WERI-Rb-1 (cell line): ENCODE data around the gene USP38.

Experiments
- DNase-seq: peaks from one replicate; pipeline ENCODE4 v3.0.0-alpha.2; 2020
- H3K27ac ChIP-seq: fragments of 250-450 bp; sonication (Bioruptor Pico); 2 replicates; pipeline ENCODE4 v1.5.1; 2020; ENCODE audit warnings: mild to moderate bottlenecking, moderate library complexity
- H3K27me3 ChIP-seq: fragments of 250-450 bp; sonication (Bioruptor Pico); 2 replicates; pipeline ENCODE4 v1.5.1; 2021; ENCODE audit warnings: mild to moderate bottlenecking, low read depth, moderate library complexity; ENCODE audit not compliant: insufficient read depth, severe bottlenecking
- H3K36me3 ChIP-seq: fragments of 250-450 bp; sonication (Bioruptor Pico); 2 replicates; pipeline ENCODE4 v1.5.1; 2020; ENCODE audit warnings: mild to moderate bottlenecking, moderate library complexity
- H3K4me3 ChIP-seq: 2 replicates; pipeline ENCODE4 v1.5.1; 2011; ENCODE audit warnings: low read depth, mild to moderate bottlenecking, control low read depth, low read length
- H3K9me3 ChIP-seq: fragments of 250-450 bp; sonication (Bioruptor Pico); 2 replicates; pipeline ENCODE4 v1.5.1; 2021; ENCODE audit warnings: mild to moderate bottlenecking, moderate library complexity; ENCODE audit not compliant: severe bottlenecking
- TF ChIP-seq, protein P1 (sequence below): IDR thresholded peaks from 2 replicates; pipeline ENCODE4 v1.5.1; 2011; ENCODE audit warnings: low read depth, mild to moderate bottlenecking, control low read depth, inconsistent platforms, low read length

The USP38 gene

DNA sequence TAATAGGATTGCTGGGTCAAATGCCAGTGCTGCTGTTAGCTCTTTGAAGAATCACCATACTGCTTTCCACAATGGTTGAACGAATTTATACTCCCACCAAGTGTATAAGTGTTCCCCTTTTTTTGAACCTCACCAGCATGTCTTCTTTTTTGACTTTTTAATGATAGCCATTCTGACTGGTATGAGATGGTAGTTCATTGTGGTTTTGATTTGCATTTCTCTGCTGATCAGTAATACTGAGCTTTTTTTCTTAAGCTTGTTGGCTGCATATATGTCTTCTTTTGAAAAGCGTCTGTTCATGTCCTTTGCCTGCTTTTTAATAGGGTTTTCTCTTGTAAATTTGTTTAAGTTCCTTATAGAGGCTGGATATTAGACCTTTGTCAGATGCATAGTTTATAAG lies 14.8 kb downstream of the USP38 start:
- H3K27ac ChIP-seq, result no peak overlapping the region
- no peaks in the 10 kb centered on the region for H3K27me3 ChIP-seq
- no peak for DNase-seq
- TF ChIP-seq, protein P1, sequence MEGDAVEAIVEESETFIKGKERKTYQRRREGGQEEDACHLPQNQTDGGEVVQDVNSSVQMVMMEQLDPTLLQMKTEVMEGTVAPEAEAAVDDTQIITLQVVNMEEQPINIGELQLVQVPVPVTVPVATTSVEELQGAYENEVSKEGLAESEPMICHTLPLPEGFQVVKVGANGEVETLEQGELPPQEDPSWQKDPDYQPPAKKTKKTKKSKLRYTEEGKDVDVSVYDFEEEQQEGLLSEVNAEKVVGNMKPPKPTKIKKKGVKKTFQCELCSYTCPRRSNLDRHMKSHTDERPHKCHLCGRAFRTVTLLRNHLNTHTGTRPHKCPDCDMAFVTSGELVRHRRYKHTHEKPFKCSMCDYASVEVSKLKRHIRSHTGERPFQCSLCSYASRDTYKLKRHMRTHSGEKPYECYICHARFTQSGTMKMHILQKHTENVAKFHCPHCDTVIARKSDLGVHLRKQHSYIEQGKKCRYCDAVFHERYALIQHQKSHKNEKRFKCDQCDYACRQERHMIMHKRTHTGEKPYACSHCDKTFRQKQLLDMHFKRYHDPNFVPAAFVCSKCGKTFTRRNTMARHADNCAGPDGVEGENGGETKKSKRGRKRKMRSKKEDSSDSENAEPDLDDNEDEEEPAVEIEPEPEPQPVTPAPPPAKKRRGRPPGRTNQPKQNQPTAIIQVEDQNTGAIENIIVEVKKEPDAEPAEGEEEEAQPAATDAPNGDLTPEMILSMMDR, result no peak
- no peak overlapping the region for H3K4me3 ChIP-seq
- H3K36me3 ChIP-seq, result peaks cover 77% of the 10 kb centered on the region
- no peaks in the 10 kb centered on the region for H3K9me3 ChIP-seq

DNA sequence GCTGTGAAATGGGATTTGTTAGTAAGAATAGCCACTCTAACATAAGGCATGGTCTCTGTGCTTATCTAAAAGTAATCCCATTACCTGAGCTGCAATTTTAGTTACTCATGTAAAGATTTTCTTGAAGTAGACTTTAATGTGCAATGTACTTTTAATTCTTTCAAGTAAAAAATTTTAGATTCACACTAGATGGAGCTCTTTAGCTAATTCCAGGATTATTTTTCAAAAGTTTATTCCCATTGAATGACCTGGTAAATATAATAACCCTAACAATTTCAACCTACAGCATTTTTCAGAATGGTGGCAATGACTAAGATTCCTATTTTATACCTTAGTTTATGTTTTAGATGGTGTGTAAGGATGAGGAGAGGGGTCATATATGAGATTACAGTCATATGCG lies 18.1 kb downstream of the USP38 start:
- Histone ChIP-seq H3K9me3 (no peaks in the 10 kb centered on the region), H3K36me3 (peaks cover 77% of the 10 kb centered on the region)
- TF ChIP-seq, protein P1, result no peak

DNA sequence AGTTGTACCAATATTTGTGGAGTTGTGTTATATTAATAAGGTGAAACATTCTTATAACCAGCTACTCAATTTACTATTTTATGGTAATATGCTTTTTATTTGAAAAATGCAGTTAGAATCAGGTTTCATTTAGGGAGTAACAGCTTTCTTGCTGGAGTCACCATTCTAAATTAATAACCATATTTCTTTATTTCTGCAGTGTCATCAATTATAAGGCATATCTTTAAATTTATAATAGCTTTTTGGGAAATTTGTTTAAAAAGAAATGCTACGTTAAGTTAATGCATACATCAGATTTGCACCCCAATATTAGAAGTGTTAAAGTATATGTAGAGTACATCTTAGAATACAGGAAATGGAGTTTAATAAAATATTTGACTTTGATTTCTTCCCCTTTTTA lies 18.9 kb downstream of the USP38 start:
- no peak for DNase-seq
- no peaks in the 10 kb centered on the region for H3K9me3 ChIP-seq
- H3K27me3 ChIP-seq, result no peaks in the 10 kb centered on the region
- TF ChIP-seq, protein P1, result no peak
- no peak overlapping the region for H3K4me3 ChIP-seq
- peaks cover 70% of the 10 kb centered on the region for H3K36me3 ChIP-seq
- H3K27ac ChIP-seq, result no peak overlapping the region

More for the DNA sequence above, 18.1 kb downstream of the USP38 start:
- H3K27me3 ChIP-seq, result no peaks in the 10 kb centered on the region
- no peak overlapping the region for H3K27ac ChIP-seq
- H3K4me3 ChIP-seq, result no peak overlapping the region
- DNase-seq, result no peak

DNA sequence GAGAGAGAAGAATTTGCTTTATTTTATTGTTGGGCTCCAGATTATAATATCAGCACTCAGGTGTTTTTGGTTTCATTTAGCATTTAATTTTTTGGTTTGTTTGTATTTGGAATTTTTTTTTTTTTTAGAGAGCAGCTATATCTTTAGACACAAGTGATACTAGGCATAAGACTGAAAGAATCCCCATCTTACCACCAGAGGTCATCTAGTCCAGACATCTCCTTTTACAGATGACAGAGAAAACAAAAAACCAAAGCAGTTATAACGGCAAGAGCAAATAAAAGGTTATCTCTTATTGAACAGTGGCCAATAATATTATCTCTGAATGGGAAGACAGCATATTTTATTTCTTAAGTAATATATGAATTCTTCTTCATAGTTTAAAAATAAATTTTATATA lies 22.8 kb downstream of the USP38 start:
- Histone ChIP-seq H3K27me3 (no peaks in the 10 kb centered on the region), H3K27ac (no peak overlapping the region), H3K36me3 (peaks cover 50% of the 10 kb centered on the region), H3K4me3 (no peak overlapping the region), H3K9me3 (no peaks in the 10 kb centered on the region)
- TF ChIP-seq, protein P1, result no peak
- DNase-seq, result no peak

DNA sequence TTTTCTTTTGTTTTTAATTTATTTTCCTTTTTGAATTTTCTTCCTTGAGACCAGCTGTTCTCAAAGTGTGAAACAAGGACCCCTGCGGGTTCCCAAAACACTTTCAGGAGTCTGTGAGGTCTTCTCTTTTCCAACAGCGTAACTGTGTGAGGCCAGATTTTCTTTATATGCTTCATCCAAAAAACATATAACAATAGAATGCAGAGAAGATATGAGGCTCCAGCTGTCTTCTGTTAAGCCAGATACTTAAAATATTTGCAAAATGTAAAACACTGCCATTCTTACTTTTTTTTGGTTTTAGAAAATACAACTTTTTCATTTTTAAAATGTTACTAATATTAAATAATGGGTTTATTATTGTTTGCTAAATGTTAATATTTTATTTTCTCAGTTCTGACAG lies 27.8 kb downstream of the USP38 start:
- H3K4me3 ChIP-seq, result no peak overlapping the region
- DNase-seq, result no peak
- H3K9me3 ChIP-seq, result no peaks in the 10 kb centered on the region
- TF ChIP-seq, protein P1, result no peak
- no peaks in the 10 kb centered on the region for H3K27me3 ChIP-seq
- peaks cover 43% of the 10 kb centered on the region for H3K36me3 ChIP-seq
- H3K27ac ChIP-seq, result no peak overlapping the region

DNA sequence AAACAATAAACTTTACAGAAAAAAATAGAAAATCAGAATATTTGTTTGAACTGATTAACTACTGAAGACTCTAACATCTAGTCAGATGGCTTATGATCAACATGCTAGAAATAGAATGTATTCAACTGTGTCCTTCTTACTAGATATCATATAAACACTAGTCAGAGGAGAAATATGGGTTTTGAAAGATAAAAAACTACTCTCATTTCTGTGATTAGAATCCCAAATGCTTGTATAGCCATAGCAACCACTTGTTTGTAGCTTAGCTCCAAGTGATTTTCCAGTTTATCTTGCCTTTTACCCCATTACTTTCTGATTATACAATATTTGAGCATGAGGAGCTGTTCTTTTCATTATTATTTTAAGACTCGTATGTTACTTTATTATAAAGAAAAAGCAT lies 31.2 kb downstream of the USP38 start:
- Histone ChIP-seq H3K27ac (no peak overlapping the region), H3K9me3 (no peaks in the 10 kb centered on the region), H3K36me3 (peaks cover 35% of the 10 kb centered on the region), H3K27me3 (no peaks in the 10 kb centered on the region), H3K4me3 (no peak overlapping the region)
- TF ChIP-seq, protein P1, result no peak
- no peak for DNase-seq
